Measurements from ENCODE around the gene SLC29A1.

The SLC29A1 gene

DNA sequence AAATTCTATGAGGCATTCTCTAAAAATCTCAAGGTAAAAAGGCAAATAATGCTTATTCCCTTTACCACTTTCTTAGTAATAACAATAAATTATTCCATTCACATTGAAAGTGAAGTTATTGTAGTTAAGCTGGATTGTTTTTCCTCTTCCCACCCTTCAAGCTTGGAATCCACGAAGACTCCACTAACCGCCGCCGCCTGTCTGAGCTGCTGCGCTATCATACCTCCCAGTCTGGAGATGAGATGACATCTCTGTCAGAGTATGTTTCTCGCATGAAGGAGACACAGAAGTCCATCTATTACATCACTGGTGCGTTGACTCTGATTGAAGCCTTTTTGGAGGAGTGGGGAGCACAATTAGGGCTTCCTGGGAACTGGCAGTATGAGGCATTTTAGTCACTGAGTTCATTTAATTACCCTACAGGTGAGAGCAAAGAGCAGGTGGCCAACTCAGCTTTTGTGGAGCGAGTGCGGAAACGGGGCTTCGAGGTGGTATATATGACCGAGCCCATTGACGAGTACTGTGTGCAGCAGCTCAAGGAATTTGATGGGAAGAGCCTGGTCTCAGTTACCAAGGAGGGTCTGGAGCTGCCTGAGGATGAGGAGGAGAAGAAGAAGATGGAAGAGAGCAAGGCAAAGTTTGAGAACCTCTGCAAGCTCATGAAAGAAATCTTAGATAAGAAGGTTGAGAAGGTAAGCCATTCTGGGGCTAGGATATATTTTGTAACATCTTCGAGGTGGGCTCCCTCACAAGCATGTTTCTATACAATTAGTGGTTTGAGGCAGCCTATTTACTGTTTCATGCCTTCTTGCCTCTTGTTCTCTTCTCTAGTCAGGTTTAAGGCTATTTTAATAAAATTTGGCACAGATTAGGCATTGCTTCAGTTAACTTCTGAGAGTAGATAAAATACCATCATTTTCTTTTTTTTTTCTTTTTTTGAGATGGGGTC lies 28.5 kb downstream of the SLC29A1 start:
- no peak overlapping the region for H3K4me3 ChIP-seq (ENCODE audit: control insufficient read depth, low read depth, low read length)
- no peak for DNase-seq (ENCODE audit: low read depth)
- TF ChIP-seq CTCF (conservative IDR thresholded peaks at IDR 0.05; ENCODE audit: control insufficient read depth, insufficient read depth, low read depth, low read length), result no peak

DNA sequence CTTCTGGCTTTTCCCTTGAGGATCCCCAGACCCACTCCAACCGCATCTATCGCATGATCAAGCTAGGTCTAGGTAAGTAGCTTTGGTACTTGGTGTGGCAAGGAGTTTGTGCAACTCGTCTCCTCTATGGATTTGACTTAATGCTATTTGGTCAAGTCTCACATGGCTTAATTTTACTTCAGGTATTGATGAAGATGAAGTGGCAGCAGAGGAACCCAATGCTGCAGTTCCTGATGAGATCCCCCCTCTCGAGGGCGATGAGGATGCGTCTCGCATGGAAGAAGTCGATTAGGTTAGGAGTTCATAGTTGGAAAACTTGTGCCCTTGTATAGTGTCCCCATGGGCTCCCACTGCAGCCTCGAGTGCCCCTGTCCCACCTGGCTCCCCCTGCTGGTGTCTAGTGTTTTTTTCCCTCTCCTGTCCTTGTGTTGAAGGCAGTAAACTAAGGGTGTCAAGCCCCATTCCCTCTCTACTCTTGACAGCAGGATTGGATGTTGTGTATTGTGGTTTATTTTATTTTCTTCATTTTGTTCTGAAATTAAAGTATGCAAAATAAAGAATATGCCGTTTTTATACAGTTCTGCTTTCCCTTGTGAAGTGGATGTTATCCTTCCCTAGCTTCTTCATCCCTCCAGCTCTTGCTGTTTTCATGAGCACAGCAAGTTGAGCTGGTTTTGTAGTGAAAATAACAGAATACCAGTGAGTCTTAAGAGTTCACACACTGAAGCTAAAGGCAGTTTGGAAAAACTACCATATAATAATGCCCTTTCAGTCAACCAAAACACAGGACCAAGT lies 30.1 kb downstream of the SLC29A1 start:
- peak; percentile 49 for DNase-seq (ENCODE audit: low read depth)
- no peak overlapping the region for H3K4me3 ChIP-seq (ENCODE audit: control insufficient read depth, low read depth, low read length)
- peak; percentile 42 for TF ChIP-seq CTCF (conservative IDR thresholded peaks at IDR 0.05; ENCODE audit: control insufficient read depth, insufficient read depth, low read depth, low read length)

DNA sequence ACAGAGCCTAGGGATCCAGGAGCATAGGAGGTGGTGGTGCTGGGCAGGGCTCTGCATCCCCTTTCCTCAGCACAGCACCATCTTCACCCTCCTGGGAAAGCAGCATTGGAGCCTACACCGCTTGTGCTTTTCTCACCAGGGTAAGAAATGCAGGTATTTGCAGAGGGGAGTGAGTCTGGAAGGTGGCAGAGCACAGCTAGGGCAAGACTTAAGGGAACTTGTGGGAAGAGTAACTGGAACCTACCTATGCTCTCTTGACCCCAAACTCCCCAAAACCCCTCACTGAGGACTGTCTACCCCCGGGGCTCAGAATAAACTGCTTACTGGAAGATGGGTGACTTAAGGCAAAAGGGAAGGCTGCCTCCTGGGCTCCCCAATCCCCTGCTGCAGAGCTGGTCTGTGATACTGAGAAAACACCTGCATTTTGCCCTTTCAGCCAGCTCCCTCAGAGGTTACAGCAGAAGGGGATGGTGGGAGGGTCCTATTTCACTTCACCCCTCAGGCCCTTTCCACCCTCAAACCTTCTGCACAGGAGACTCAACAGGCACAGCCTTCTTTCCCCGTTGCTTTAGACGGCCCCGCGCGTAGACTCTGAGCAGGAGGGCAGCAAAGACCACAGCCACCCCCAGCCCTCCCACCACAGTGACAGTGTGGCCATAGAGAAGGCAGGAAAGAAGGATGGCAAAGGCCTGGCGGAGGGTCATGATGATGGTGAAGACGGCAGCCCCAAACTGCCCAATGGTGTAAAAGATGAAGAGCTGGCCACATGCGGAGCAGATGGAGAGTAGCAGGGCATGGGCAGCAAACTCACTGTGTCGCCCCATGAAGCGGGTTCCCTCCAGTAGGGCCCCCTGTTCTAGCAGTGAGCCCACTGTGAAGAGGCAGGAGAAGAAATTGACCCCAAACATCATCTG lies 31.1 kb downstream of the SLC29A1 start:
- no peak for TF ChIP-seq CTCF (conservative IDR thresholded peaks at IDR 0.05; ENCODE audit: control insufficient read depth, insufficient read depth, low read depth, low read length)
- DNase-seq (ENCODE audit: low read depth), result no peak
- H3K4me3 ChIP-seq (ENCODE audit: control insufficient read depth, low read depth, low read length), result no peak overlapping the region

DNA sequence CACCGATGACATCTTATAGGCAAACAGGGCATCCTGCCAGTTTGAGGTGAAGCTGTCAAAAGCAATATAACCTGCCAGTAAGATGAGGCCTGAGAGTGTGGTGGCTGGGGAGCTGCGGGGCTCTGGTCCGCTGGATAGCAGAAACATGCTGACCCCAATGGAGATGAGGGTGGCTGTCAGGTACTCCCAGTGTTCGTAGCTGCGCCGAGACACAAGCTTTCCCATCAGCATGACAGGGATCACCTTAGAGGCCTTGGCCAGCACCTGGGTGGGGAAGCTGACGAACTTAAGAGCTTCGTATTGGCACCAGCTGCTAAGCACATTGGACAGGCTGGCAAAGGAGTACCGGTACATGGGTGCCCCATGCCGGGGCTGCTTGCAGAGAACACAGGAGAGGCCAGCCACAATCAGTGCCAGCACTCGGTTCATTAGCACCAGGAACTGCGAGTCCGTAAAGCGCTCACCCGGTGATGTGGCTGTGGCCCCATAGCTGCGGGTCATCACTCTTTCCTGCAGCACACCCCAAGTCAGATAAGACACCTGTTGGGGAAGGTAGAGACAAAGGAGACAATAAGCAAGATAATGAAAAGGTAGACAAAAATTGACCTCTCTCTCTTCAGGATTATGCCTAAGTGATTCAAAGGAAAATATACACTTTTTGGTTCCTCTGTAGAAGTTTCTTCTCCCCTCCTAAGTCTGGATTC lies 31.9 kb downstream of the SLC29A1 start:
- DNase-seq (ENCODE audit: low read depth), result no peak
- H3K4me3 ChIP-seq (ENCODE audit: control insufficient read depth, low read depth, low read length), result no peak overlapping the region
- TF ChIP-seq CTCF (conservative IDR thresholded peaks at IDR 0.05; ENCODE audit: control insufficient read depth, insufficient read depth, low read depth, low read length), result no peak

- DNase-seq (ENCODE audit: low read depth), result no peak
- H3K4me3 ChIP-seq (ENCODE audit: control insufficient read depth, low read depth, low read length), result peak overlapping the region; percentile 82
- no peak for TF ChIP-seq CTCF (conservative IDR thresholded peaks at IDR 0.05; ENCODE audit: control insufficient read depth, insufficient read depth, low read depth, low read length)
Observed at GRCh38 chr6:44255871-44256774, 32.7 kb downstream of the SLC29A1 start.
